GM12873 (cell line): ENCODE results near the gene BAIAP2L1.

ENCODE experiments used
- CTCF ChIP-seq: IDR thresholded peaks from 2 replicates; pipeline ENCODE4 v1.5.1; 2012; ENCODE audit warnings: low read depth, mild to moderate bottlenecking, moderate library complexity, low read length, control low read depth; ENCODE audit not compliant: insufficient read depth; ENCODE audit errors: missing control alignments

The BAIAP2L1 gene

GRCh38 chr7:98319176-98319575 is 81.7 kb downstream of the BAIAP2L1 start:
- no peak for TF ChIP-seq CTCF

- no peak for TF ChIP-seq CTCF
Observed at GRCh38 chr7:98317366-98318040, 83.4 kb downstream of the BAIAP2L1 start.

GRCh38 chr7:98315318-98315993 is 85.4 kb downstream of the BAIAP2L1 start:
- TF ChIP-seq CTCF, result no peak

- TF ChIP-seq CTCF, result no peak
Observed at GRCh38 chr7:98314469-98314868, 86.4 kb downstream of the BAIAP2L1 start.

GRCh38 chr7:98312201-98312600 is 88.7 kb downstream of the BAIAP2L1 start:
- TF ChIP-seq CTCF, result no peak

- TF ChIP-seq CTCF, result no peak
Observed at GRCh38 chr7:98309566-98309965, 91.3 kb downstream of the BAIAP2L1 start.

- TF ChIP-seq CTCF, result no peak
Observed at GRCh38 chr7:98307971-98308466, 92.9 kb downstream of the BAIAP2L1 start.
